CD4-positive, alpha-beta T cell (primary cell): ENCODE measurements around the gene PCP4. TPM values are rescaled to one million over a fixed set of nuclear protein-coding genes. Genes with fewer than 3 reads are reported as not detected.

Experiments used
- ATAC-seq: fragments of 200-7000 bp; cut with Tn5 transposase; one replicate; pipeline ENCODE4 v1.10.0; 2022; ENCODE audit warnings: mild to moderate bottlenecking; ENCODE audit not compliant: poor library complexity
- CTCF ChIA-PET: fragments of 350-600 bp; sonication (Branson Sonifier 250); formaldehyde crosslinking; loops from one replicate; lab custom pipeline; 2021; ENCODE audit warnings: antibody characterized with exemption, inconsistent platforms; lab: Charles Lee
- POLR2A ChIA-PET: fragments of 350-600 bp; sonication (Branson Sonifier 250); formaldehyde crosslinking; loops from one replicate; lab custom pipeline; 2021; ENCODE audit warnings: antibody characterized with exemption, inconsistent platforms; lab: Charles Lee
- DNase-seq, 14 experiments: peaks; one replicate each; pipeline ENCODE4 v3.0.0-alpha.2; 2013 to 2020; ENCODE audit warnings: mixed read lengths in 2 of 14
- H3K27ac ChIP-seq, 2 donors: one replicate each; pipeline versions ENCODE4 v1.5.1 to v1.7.0; 2013; ENCODE audit warnings: low read length in 2 of 2, low read depth in 1 of 2, mild to moderate bottlenecking in 1 of 2
- H3K27me3 ChIP-seq, 2 experiments: 1 replicate in 1 of 2; 2 replicates in 1 of 2; pipeline versions ENCODE4 v1.6.1 to v1.7.0; 2013; ENCODE audit warnings: low read length in 2 of 2, control low read depth in 1 of 2, mild to moderate bottlenecking in 1 of 2, moderate library complexity in 1 of 2; ENCODE audit not compliant: insufficient read depth in 2 of 2, control insufficient read depth in 1 of 2
- H3K36me3 ChIP-seq: one replicate; pipeline ENCODE4 v1.6.1; 2013; ENCODE audit warnings: low read length, control low read depth; ENCODE audit not compliant: insufficient read depth
- H3K4me1 ChIP-seq: one replicate; pipeline ENCODE4 v1.6.1; 2013; ENCODE audit warnings: low read length, control low read depth; ENCODE audit not compliant: insufficient read depth
- H3K4me3 ChIP-seq: one replicate; pipeline ENCODE4 v1.5.1; 2013; ENCODE audit warnings: mild to moderate bottlenecking, low read length, moderate library complexity
- H3K9me3 ChIP-seq, 2 experiments: 1 replicate in 1 of 2; 2 replicates in 1 of 2; pipeline versions ENCODE4 v1.6.1 to v1.7.0; 2013; ENCODE audit warnings: low read length in 2 of 2, mild to moderate bottlenecking in 2 of 2, control low read depth in 1 of 2, moderate library complexity in 1 of 2; ENCODE audit not compliant: control insufficient read depth in 1 of 2, insufficient read depth in 1 of 2
- H3K27ac Mint-ChIP-seq: one replicate; pipeline ENCODE4 v1.8.0; 2020; ENCODE audit warnings: mixed read lengths
- H3K27me3 Mint-ChIP-seq: one replicate; pipeline ENCODE4 v1.8.0; 2021; ENCODE audit warnings: mixed read lengths
- H3K36me3 Mint-ChIP-seq: one replicate; pipeline ENCODE4 v1.8.0; 2021; ENCODE audit warnings: low read depth, mixed read lengths
- H3K4me1 Mint-ChIP-seq: one replicate; pipeline ENCODE4 v1.8.0; 2021; ENCODE audit warnings: low read depth, mixed read lengths
- H3K4me3 Mint-ChIP-seq: one replicate; pipeline ENCODE4 v1.8.0; 2020; ENCODE audit warnings: mild to moderate bottlenecking, mixed read lengths
- H3K9me3 Mint-ChIP-seq: one replicate; pipeline ENCODE4 v1.8.0; 2020; ENCODE audit warnings: mixed read lengths
- CTCF ChIP-seq: fragments of 200-600 bp; IDR thresholded peaks from one replicate; pipeline ENCODE4 v1.8.0; 2022; ENCODE audit warnings: antibody characterized with exemption, mild to moderate bottlenecking
- intact Hi-C, 2 experiments: fragments of 100-400 bp; cut with DNase I in 1 of 2; cut with micrococcal nuclease in 1 of 2; formaldehyde crosslinking; loops; one replicate each; pipeline versions ENCODE4 v1.15.1 to v1.9.0; 2023 to 2025; cut with DNase I, micrococcal nuclease
- total RNA-seq, 174 experiments: library from RNA in 2 of 174; stranded (reverse) in 2 of 174; gene quantifications; one replicate each; pipeline ENCODE4 v1.2.3 and lab custom pipeline; 2021 to 2026

PCP4 gene
- total RNA-seq, 2 experiments from 2014 or later, result not detected

GRCh38 chr21:39915881-39916280, 48.6 kb downstream of the PCP4 start:
- Mint-ChIP-seq H3K4me3 (no peak overlapping the region), H3K27me3 (no peaks in the 10 kb centered on the region), H3K4me1 (no peaks in the 10 kb centered on the region)

GRCh38 chr21:39918558-39918957, 51.3 kb downstream of the PCP4 start:
- POLR2A ChIA-PET, result no interaction called here
- intact Hi-C loops, result no loop called here
- peaks cover 4% of the 10 kb centered on the region for H3K9me3 Mint-ChIP-seq
- no peak for TF ChIP-seq CTCF
- H3K27ac Mint-ChIP-seq, result no peak overlapping the region
- H3K27me3 Mint-ChIP-seq, result no peaks in the 10 kb centered on the region
- ATAC-seq (no peak), DNase-seq (no peak)
- Histone ChIP-seq H3K36me3 (no peaks in the 10 kb centered on the region), H3K4me3 (no peak overlapping the region), H3K9me3 (peaks cover 0 to 22% of the 10 kb centered on the region in 2 experiments), H3K27me3 (no peaks in the 10 kb centered on the region), H3K27ac (no peak overlapping the region), H3K4me1 (no peaks in the 10 kb centered on the region)
- CTCF ChIA-PET, result no interaction called here
- no peaks in the 10 kb centered on the region for H3K4me1 Mint-ChIP-seq
- H3K36me3 Mint-ChIP-seq, result no peaks in the 10 kb centered on the region
- H3K4me3 Mint-ChIP-seq, result no peak overlapping the region

More at GRCh38 chr21:39915881-39916280, 48.6 kb downstream of the PCP4 start:
- ChIA-PET POLR2A (no interaction called here), CTCF (no interaction called here)
- Mint-ChIP-seq H3K9me3 (peaks cover 4% of the 10 kb centered on the region), H3K36me3 (no peaks in the 10 kb centered on the region), H3K27ac (no peak overlapping the region)
- DNase-seq (no peak), ATAC-seq (no peak)
- H3K27ac ChIP-seq, result no peak overlapping the region
- H3K4me1 ChIP-seq, result no peaks in the 10 kb centered on the region
- peaks cover 0 to 18% of the 10 kb centered on the region in 2 experiments for H3K9me3 ChIP-seq
- no peaks in the 10 kb centered on the region for H3K27me3 ChIP-seq
- H3K36me3 ChIP-seq, result no peaks in the 10 kb centered on the region
- intact Hi-C loops, result no loop called here
- H3K4me3 ChIP-seq, result no peak overlapping the region
- TF ChIP-seq CTCF, result no peak

GRCh38 chr21:39923476-39923875, 56.2 kb downstream of the PCP4 start:
- TF ChIP-seq CTCF, result no peak
- Mint-ChIP-seq H3K36me3 (no peaks in the 10 kb centered on the region), H3K4me3 (no peak overlapping the region), H3K27me3 (no peaks in the 10 kb centered on the region), H3K9me3 (no peaks in the 10 kb centered on the region), H3K27ac (no peak overlapping the region), H3K4me1 (no peaks in the 10 kb centered on the region)
- DNase-seq (no peak), ATAC-seq (no peak)
- CTCF ChIA-PET, result no interaction called here
- Histone ChIP-seq H3K9me3 (peaks cover 0 to 40% of the 10 kb centered on the region in 2 experiments), H3K36me3 (no peaks in the 10 kb centered on the region), H3K27ac (no peak overlapping the region), H3K4me3 (no peak overlapping the region), H3K27me3 (no peaks in the 10 kb centered on the region), H3K4me1 (no peaks in the 10 kb centered on the region)
- intact Hi-C loops, result no loop called here
- POLR2A ChIA-PET, result no interaction called here
